ENCODE measurements around the gene LAMTOR2. TPM values are rescaled to one million over a fixed set of nuclear protein-coding genes. Genes with fewer than 3 reads are reported as not detected.

The LAMTOR2 gene
- total and polyA plus RNA-seq, 2 of the 4 experiments (the other 2 are of a cell fraction) = 50.0 to 89.0 TPM

DNA sequence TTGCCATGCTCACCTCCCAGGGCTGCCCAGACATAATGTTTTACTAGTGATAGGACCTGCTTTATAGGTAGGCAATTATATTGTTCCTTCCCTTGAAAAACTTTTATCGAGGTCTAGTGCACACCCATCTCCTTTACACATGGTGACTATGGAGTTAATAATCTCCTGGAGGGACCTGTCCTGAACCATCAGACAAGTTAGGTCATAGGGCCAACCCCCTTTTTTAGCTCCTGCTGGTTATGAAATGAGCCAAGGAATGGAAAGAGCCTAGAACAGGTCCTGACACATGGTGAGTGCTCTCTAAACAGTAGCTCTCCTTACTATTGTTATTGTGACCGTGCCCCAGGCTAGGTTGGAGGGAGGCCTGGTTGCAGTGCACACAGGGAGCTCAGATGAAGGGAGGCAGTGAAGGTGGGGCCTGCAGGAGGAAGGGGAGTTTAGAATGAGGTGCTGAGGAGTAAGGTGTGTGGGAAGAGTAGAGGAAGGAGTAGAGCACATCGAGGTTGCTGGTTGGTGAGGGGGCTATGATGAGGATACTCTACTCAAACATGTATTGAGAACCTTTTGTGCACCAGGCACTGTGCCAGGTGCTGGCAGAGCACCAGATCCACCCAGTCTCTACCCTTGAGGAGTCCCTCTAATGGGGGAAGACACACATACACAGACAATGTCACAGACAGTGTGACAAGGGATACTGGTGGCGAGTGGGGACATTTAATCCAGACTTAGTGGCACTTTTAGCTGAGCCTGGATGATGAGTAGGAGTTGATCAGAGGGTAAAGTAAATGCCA is 45.8 kb downstream of the LAMTOR2 start:
- Histone ChIP-seq H2BK120ac (ENCODE audit: low read depth, low read length) (no peak overlapping the region), H4K91ac (ENCODE audit: insufficient read depth, low read depth, low read length) (peak overlapping the region; percentile 19; the same call in 1 of the 2 replicates), H4K8ac (ENCODE audit: low read depth in 2 of 2, low read length in 2 of 2) (no peak overlapping the region), H3K18ac (ENCODE audit: low read depth, low read length) (no peak overlapping the region), H3K56ac (ENCODE audit: extremely low read depth, insufficient read depth, low read length) (no peak overlapping the region), H3K4me1 (ENCODE audit: control insufficient read depth, insufficient read depth, low read length) (peaks cover 43% of the 10 kb centered on the region), H2BK5ac (ENCODE audit: low read depth, low read length, poor library complexity, severe bottlenecking) (no peak overlapping the region), H2AK5ac (ENCODE audit: low read depth, low read length) (peak overlapping the region; percentile 38), H3K9me1 (ENCODE audit: insufficient read depth, low read length) (peaks cover 48% of the 10 kb centered on the region), H3K27me3 (ENCODE audit: control insufficient read depth, insufficient read depth, low read length) (no peaks in the 10 kb centered on the region), H2AK9ac (replicated peaks; ENCODE audit: low read depth, low read length, poor library complexity) (no peak overlapping the region), H3K9ac (ENCODE audit: low read depth, low read length) (no peak overlapping the region), H3K23ac (ENCODE audit: low read depth, low read length) (peak overlapping the region; percentile 37; the same call in 1 of the 2 replicates), H4K5ac (ENCODE audit: low read depth, low read length) (no peak overlapping the region), H2AFZ (replicated peaks; ENCODE audit: low read length, poor library complexity) (peak overlapping the region; percentile 14), H3K14ac (replicated peaks; ENCODE audit: low read depth, low read length) (peak overlapping the region; percentile 17; the same call in 1 of the 2 replicates), H2BK20ac (ENCODE audit: low read depth, low read length) (no peak overlapping the region), H3K4me2 (ENCODE audit: low read depth, low read length) (no peak overlapping the region), H3K36me3 (ENCODE audit: control insufficient read depth, insufficient read depth, low read length) (peaks cover 2% of the 10 kb centered on the region; the same call in 1 of the 2 replicates), H3K9me3 (ENCODE audit: control insufficient read depth, insufficient read depth, low read length) (no peaks in the 10 kb centered on the region), H4K20me1 (ENCODE audit: insufficient read depth, low read length) (no peaks in the 10 kb centered on the region), H3K4ac (ENCODE audit: low read depth, low read length) (peak overlapping the region; percentile 21), H3K4me3 (ENCODE audit: insufficient read depth, low read depth, low read length) (no peak overlapping the region), H3K79me1 (ENCODE audit: low read depth in 1 of 2, low read length in 2 of 2) (peaks cover 27 to 81% of the 10 kb centered on the region in 2 experiments), H3K27ac (ENCODE audit: insufficient read depth, low read length) (no peak overlapping the region), H2BK15ac (ENCODE audit: low read depth, low read length) (no peak overlapping the region)
- ChIA-PET POLR2A (ENCODE audit: unreplicated experiment) (no interaction called here), CTCF (interaction anchor here (5.6 kb wide), 1 partner anchor 29 kb away, joined by 64 read pairs; no protein-coding TSS in a partner anchor)
- no peak for DNase-seq
- BruUV-seq (replicated peaks) = no TSS peak
- intact Hi-C loops (cut with micrococcal nuclease) = no loop called here
- dilution Hi-C loops (cut with HindIII; ENCODE audit: low sequenced_read_pairs, unreplicated experiment) = no loop called here
- in situ Hi-C loops (cut with MboI; ENCODE audit: low sequenced_read_pairs) = no loop called here
- ATAC-seq (ENCODE audit: low read depth) = no peak
- no CpG with 5 or more reads among the region's 4 CpGs for whole genome bisulfite sequencing, 2 experiments (ENCODE audit: extremely low coverage in 2 of 2, insufficient read length in 1 of 2)
- TF ChIP-seq FOS (IDR thresholded peaks at IDR 0.05; ENCODE audit: low read depth, low read length) (no peak), MAFK (IDR thresholded peaks at IDR 0.05; ENCODE audit: low read depth, low read length) (no peak), RFX5 (IDR thresholded peaks at IDR 0.05; ENCODE audit: low read depth, low read length) (no peak)
